Stimulated activated memory B cell treated with anti-CD40 and anti-IgM and Interleukin-4, amounts not matched to agents 10 μg/mL and 1 μg/mL and 100 μg/mL, for 72 hours (primary cell): ENCODE measurements around the gene RPL29.
"Not testable (repeated sequence)": the region's sequence is repeated elsewhere in the genome, so short reads cannot be mapped to it uniquely, and the experiment has no call there.

ENCODE experiments used
- ATAC-seq: fragments of 150-1000 bp; cut with Tn5 transposase; 2 replicates; pipeline ENCODE4 v1.10.0; 2021
- H3K27ac Mint-ChIP-seq: one replicate; pipeline ENCODE4 v1.8.0; 2022; ENCODE audit warnings: mild to moderate bottlenecking, mixed read lengths
- H3K27me3 Mint-ChIP-seq: one replicate; pipeline ENCODE4 v1.8.0; 2022; ENCODE audit warnings: mixed read lengths
- H3K36me3 Mint-ChIP-seq: one replicate; pipeline ENCODE4 v1.8.0; 2022; ENCODE audit warnings: mixed read lengths
- H3K4me1 Mint-ChIP-seq: one replicate; pipeline ENCODE4 v1.8.0; 2022; ENCODE audit warnings: mixed read lengths
- H3K4me3 Mint-ChIP-seq: one replicate; pipeline ENCODE4 v1.8.0; 2022; ENCODE audit warnings: mild to moderate bottlenecking, moderate library complexity, mixed read lengths
- H3K9me3 Mint-ChIP-seq: one replicate; pipeline ENCODE4 v1.8.0; 2022; ENCODE audit warnings: mixed read lengths

Gene RPL29

GRCh38 chr3:51995346-51996163, at the start of gene RPL29:
Gene RPL29, minus strand, starts transcription at chr3:51995895. Its CDS starts 434 bp downstream, at chr3:51995461.
- peak within 1 kb of the TSS; percentile 99 for H3K27ac Mint-ChIP-seq
- H3K27me3 Mint-ChIP-seq, result no peaks in the 10 kb centered on the region
- peak within 1 kb of the TSS; percentile 98 for H3K4me3 Mint-ChIP-seq
- ATAC-seq, result peak; percentile 96
- H3K9me3 Mint-ChIP-seq, result no peaks in the 10 kb centered on the region
- H3K36me3 Mint-ChIP-seq, result peaks cover 50% of the 10 kb centered on the region
- peaks cover 50% of the 10 kb centered on the region for H3K4me1 Mint-ChIP-seq

- peaks cover 10% of the 10 kb centered on the region for H3K4me1 Mint-ChIP-seq
- no peak overlapping the region for H3K4me3 Mint-ChIP-seq
- peaks cover 10% of the 10 kb centered on the region for H3K36me3 Mint-ChIP-seq
- no peaks in the 10 kb centered on the region for H3K9me3 Mint-ChIP-seq
- H3K27me3 Mint-ChIP-seq, result peaks cover 11% of the 10 kb centered on the region
- no peak overlapping the region for H3K27ac Mint-ChIP-seq
- ATAC-seq, result no peak
These were observed 49.3 kb upstream of the RPL29 start for GRCh38 chr3:52044869-52045619.

- H3K4me3 Mint-ChIP-seq, result no peak overlapping the region
- peaks cover 20% of the 10 kb centered on the region for H3K27me3 Mint-ChIP-seq
- H3K4me1 Mint-ChIP-seq, result peaks cover 10% of the 10 kb centered on the region
- ATAC-seq, result no peak
- H3K9me3 Mint-ChIP-seq, result no peaks in the 10 kb centered on the region
- no peaks in the 10 kb centered on the region for H3K36me3 Mint-ChIP-seq
- H3K27ac Mint-ChIP-seq, result no peak overlapping the region
These were observed 48.1 kb upstream of the RPL29 start for GRCh38 chr3:52043750-52044149.

- H3K27ac Mint-ChIP-seq, H3K4me1 Mint-ChIP-seq, H3K9me3 Mint-ChIP-seq, H3K4me3 Mint-ChIP-seq, H3K36me3 Mint-ChIP-seq, ATAC-seq: not testable (repeated sequence)
- H3K27me3 Mint-ChIP-seq, result peaks cover 20% of the 10 kb centered on the region
These were observed 47.3 kb upstream of the RPL29 start for GRCh38 chr3:52043039-52043438.

GRCh38 chr3:52041118-52041731, 45.5 kb upstream of the RPL29 start:
- no peak overlapping the region for H3K27ac Mint-ChIP-seq
- no peak overlapping the region for H3K4me3 Mint-ChIP-seq
- no peak for ATAC-seq
- peaks cover 17% of the 10 kb centered on the region for H3K4me1 Mint-ChIP-seq
- no peaks in the 10 kb centered on the region for H3K9me3 Mint-ChIP-seq
- H3K27me3 Mint-ChIP-seq, result peaks cover 20% of the 10 kb centered on the region
- no peaks in the 10 kb centered on the region for H3K36me3 Mint-ChIP-seq

- no peaks in the 10 kb centered on the region for H3K36me3 Mint-ChIP-seq
- no peaks in the 10 kb centered on the region for H3K9me3 Mint-ChIP-seq
- H3K27me3 Mint-ChIP-seq, result peaks cover 20% of the 10 kb centered on the region
- ATAC-seq, result no peak
- H3K4me1 Mint-ChIP-seq, result peaks cover 23% of the 10 kb centered on the region
- no peak overlapping the region for H3K27ac Mint-ChIP-seq
- no peak overlapping the region for H3K4me3 Mint-ChIP-seq
These were observed 44.9 kb upstream of the RPL29 start for GRCh38 chr3:52040600-52040999.

- Mint-ChIP-seq H3K9me3 (no peaks in the 10 kb centered on the region), H3K36me3 (no peaks in the 10 kb centered on the region), H3K4me1 (peaks cover 25% of the 10 kb centered on the region), H3K27ac (no peak overlapping the region), H3K27me3 (peaks cover 21% of the 10 kb centered on the region), H3K4me3 (no peak overlapping the region)
- ATAC-seq, result no peak
These were observed 44.2 kb upstream of the RPL29 start for GRCh38 chr3:52039846-52040245.

- Mint-ChIP-seq H3K4me3 (no peak overlapping the region), H3K36me3 (no peaks in the 10 kb centered on the region), H3K4me1 (peaks cover 25% of the 10 kb centered on the region), H3K27me3 (peaks cover 25% of the 10 kb centered on the region), H3K27ac (no peak overlapping the region), H3K9me3 (no peaks in the 10 kb centered on the region)
- no peak for ATAC-seq
These were observed 43.7 kb upstream of the RPL29 start for GRCh38 chr3:52039426-52039825.

- Mint-ChIP-seq H3K27ac (no peak overlapping the region), H3K9me3 (no peaks in the 10 kb centered on the region), H3K36me3 (no peaks in the 10 kb centered on the region), H3K27me3 (peaks cover 37% of the 10 kb centered on the region), H3K4me1 (peaks cover 25% of the 10 kb centered on the region), H3K4me3 (no peak overlapping the region)
- ATAC-seq, result no peak
These were observed 42.5 kb upstream of the RPL29 start for GRCh38 chr3:52038227-52038626.

GRCh38 chr3:52037291-52037690, 41.6 kb upstream of the RPL29 start:
- no peak overlapping the region for H3K4me3 Mint-ChIP-seq

GRCh38 chr3:52036829-52037228, 41.1 kb upstream of the RPL29 start:
- no peak overlapping the region for H3K4me3 Mint-ChIP-seq

More at GRCh38 chr3:52037291-52037690, 41.6 kb upstream of the RPL29 start:
- Mint-ChIP-seq H3K27ac (no peak overlapping the region), H3K4me1 (peaks cover 23% of the 10 kb centered on the region), H3K27me3 (peaks cover 37% of the 10 kb centered on the region), H3K36me3 (no peaks in the 10 kb centered on the region), H3K9me3 (no peaks in the 10 kb centered on the region)
- ATAC-seq, result no peak

GRCh38 chr3:52036222-52036694, 40.6 kb upstream of the RPL29 start:
- Mint-ChIP-seq H3K27ac (no peak overlapping the region), H3K9me3 (peaks cover 3% of the 10 kb centered on the region), H3K4me1 (peaks cover 15% of the 10 kb centered on the region), H3K36me3 (no peaks in the 10 kb centered on the region), H3K4me3 (no peak overlapping the region), H3K27me3 (peaks cover 28% of the 10 kb centered on the region)
- peak; percentile 85 for ATAC-seq

More at GRCh38 chr3:52036829-52037228, 41.1 kb upstream of the RPL29 start:
- Mint-ChIP-seq H3K9me3 (peaks cover 3% of the 10 kb centered on the region), H3K36me3 (no peaks in the 10 kb centered on the region), H3K27me3 (peaks cover 34% of the 10 kb centered on the region), H3K27ac (no peak overlapping the region), H3K4me1 (peaks cover 18% of the 10 kb centered on the region)
- no peak for ATAC-seq

- H3K27me3 Mint-ChIP-seq, result peaks cover 22% of the 10 kb centered on the region
- H3K36me3 Mint-ChIP-seq, result no peaks in the 10 kb centered on the region
- no peak for ATAC-seq
- H3K4me3 Mint-ChIP-seq, result no peak overlapping the region
- H3K4me1 Mint-ChIP-seq, result peaks cover 15% of the 10 kb centered on the region
- H3K9me3 Mint-ChIP-seq, result peaks cover 3% of the 10 kb centered on the region
- H3K27ac Mint-ChIP-seq, result no peak overlapping the region
These were observed 39.0 kb upstream of the RPL29 start for GRCh38 chr3:52034651-52035050.

GRCh38 chr3:52034212-52034611, 38.5 kb upstream of the RPL29 start:
- peaks cover 15% of the 10 kb centered on the region for H3K4me1 Mint-ChIP-seq
- ATAC-seq, result no peak
- peaks cover 18% of the 10 kb centered on the region for H3K27me3 Mint-ChIP-seq
- no peak overlapping the region for H3K4me3 Mint-ChIP-seq
- no peak overlapping the region for H3K27ac Mint-ChIP-seq
- H3K9me3 Mint-ChIP-seq, result peaks cover 3% of the 10 kb centered on the region
- no peaks in the 10 kb centered on the region for H3K36me3 Mint-ChIP-seq

- peaks cover 17% of the 10 kb centered on the region for H3K27me3 Mint-ChIP-seq
- H3K27ac Mint-ChIP-seq, H3K9me3 Mint-ChIP-seq, H3K36me3 Mint-ChIP-seq, H3K4me3 Mint-ChIP-seq, ATAC-seq: not testable (repeated sequence)
- H3K4me1 Mint-ChIP-seq, result peaks cover 15% of the 10 kb centered on the region
These were observed 38.1 kb upstream of the RPL29 start for GRCh38 chr3:52033748-52034147.
